HUES6 (cell line): Measurements from ENCODE around the gene DEDD2.

Experiments used
- H3K27ac ChIP-seq: 2 replicates; pipeline ENCODE4 v1.7.0; 2013; ENCODE audit warnings: low read depth, mild to moderate bottlenecking, low read length, inconsistent platforms
- H3K27me3 ChIP-seq: 2 replicates; pipeline ENCODE4 v1.6.1; 2013; ENCODE audit warnings: low read length; ENCODE audit not compliant: control insufficient read depth, insufficient read depth
- H3K36me3 ChIP-seq: 2 replicates; pipeline ENCODE4 v1.6.1; 2013; ENCODE audit warnings: low read length; ENCODE audit not compliant: control insufficient read depth, insufficient read depth
- H3K4me1 ChIP-seq: 2 replicates; pipeline ENCODE4 v1.6.1; 2013; ENCODE audit warnings: low read length; ENCODE audit not compliant: control insufficient read depth, insufficient read depth
- H3K4me3 ChIP-seq: 2 replicates; pipeline ENCODE4 v1.5.1; 2013; ENCODE audit warnings: low read depth, low read length
- H3K9ac ChIP-seq: one replicate; pipeline ENCODE4 v1.6.1; 2013; ENCODE audit warnings: mild to moderate bottlenecking, low read length
- H3K9me3 ChIP-seq: 2 replicates; pipeline ENCODE4 v1.6.1; 2013; ENCODE audit warnings: low read depth, low read length; ENCODE audit not compliant: control insufficient read depth, insufficient read depth

DEDD2 gene

GRCh38 chr19:42203700-42204099, 13.8 kb downstream of the DEDD2 start:
- Histone ChIP-seq H3K27ac (no peak overlapping the region), H3K4me3 (no peak overlapping the region), H3K9ac (no peak overlapping the region), H3K27me3 (no peaks in the 10 kb centered on the region), H3K4me1 (peaks cover 19% of the 10 kb centered on the region), H3K9me3 (no peaks in the 10 kb centered on the region), H3K36me3 (peaks cover 88% of the 10 kb centered on the region)

GRCh38 chr19:42202290-42202880, 15.1 kb downstream of the DEDD2 start:
- Histone ChIP-seq H3K4me1 (peaks cover 21% of the 10 kb centered on the region), H3K27ac (no peak overlapping the region), H3K27me3 (no peaks in the 10 kb centered on the region), H3K36me3 (peaks cover 78% of the 10 kb centered on the region), H3K4me3 (no peak overlapping the region), H3K9me3 (no peaks in the 10 kb centered on the region), H3K9ac (no peak overlapping the region)

GRCh38 chr19:42201489-42202289, 15.8 kb downstream of the DEDD2 start:
- Histone ChIP-seq H3K27ac (no peak overlapping the region), H3K9me3 (no peaks in the 10 kb centered on the region), H3K27me3 (no peaks in the 10 kb centered on the region), H3K4me1 (peaks cover 28% of the 10 kb centered on the region), H3K4me3 (no peak overlapping the region), H3K36me3 (peaks cover 71% of the 10 kb centered on the region), H3K9ac (no peak overlapping the region)

- Histone ChIP-seq H3K27me3 (no peaks in the 10 kb centered on the region), H3K9ac (no peak overlapping the region), H3K36me3 (peaks cover 61% of the 10 kb centered on the region), H3K27ac (no peak overlapping the region), H3K9me3 (no peaks in the 10 kb centered on the region), H3K4me3 (no peak overlapping the region), H3K4me1 (peaks cover 31% of the 10 kb centered on the region)
Measured at GRCh38 chr19:42200116-42200715, 17.3 kb downstream of the DEDD2 start.

- no peaks in the 10 kb centered on the region for H3K27me3 ChIP-seq
- H3K9me3 ChIP-seq: no peaks in the 10 kb centered on the region
- H3K4me3 ChIP-seq: no peak overlapping the region
- H3K27ac ChIP-seq: no peak overlapping the region
- H3K36me3 ChIP-seq: peaks cover 58% of the 10 kb centered on the region
- H3K4me1 ChIP-seq: peaks cover 28% of the 10 kb centered on the region
- peak overlapping the region; percentile 18 for H3K9ac ChIP-seq
Measured at GRCh38 chr19:42199440-42200115, 17.9 kb downstream of the DEDD2 start.

GRCh38 chr19:42198676-42199439, 18.6 kb downstream of the DEDD2 start:
- Histone ChIP-seq H3K36me3 (peaks cover 52% of the 10 kb centered on the region), H3K27ac (no peak overlapping the region), H3K4me3 (no peak overlapping the region), H3K4me1 (peaks cover 26% of the 10 kb centered on the region), H3K9me3 (no peaks in the 10 kb centered on the region), H3K9ac (no peak overlapping the region), H3K27me3 (no peaks in the 10 kb centered on the region)

GRCh38 chr19:42197375-42197817, 20.1 kb downstream of the DEDD2 start:
- peaks cover 39% of the 10 kb centered on the region for H3K36me3 ChIP-seq
- H3K9ac ChIP-seq: no peak overlapping the region
- H3K9me3 ChIP-seq: peaks cover 8% of the 10 kb centered on the region
- no peak overlapping the region for H3K4me3 ChIP-seq
- H3K27ac ChIP-seq: no peak overlapping the region
- no peaks in the 10 kb centered on the region for H3K27me3 ChIP-seq
- H3K4me1 ChIP-seq: peaks cover 26% of the 10 kb centered on the region

- peaks cover 28% of the 10 kb centered on the region for H3K36me3 ChIP-seq
- peaks cover 26% of the 10 kb centered on the region for H3K4me1 ChIP-seq
- no peak overlapping the region for H3K4me3 ChIP-seq
- peaks cover 8% of the 10 kb centered on the region for H3K9me3 ChIP-seq
- H3K27ac ChIP-seq: 0 out of 2 replicates have a peak overlapping the region, but pooled peaks have one; percentile 29
- no peak overlapping the region for H3K9ac ChIP-seq
- H3K27me3 ChIP-seq: no peaks in the 10 kb centered on the region
Measured at GRCh38 chr19:42196011-42197001, 21.2 kb downstream of the DEDD2 start.

GRCh38 chr19:42193706-42194105, 23.8 kb downstream of the DEDD2 start:
- Histone ChIP-seq H3K27me3 (no peaks in the 10 kb centered on the region; the same call in 1 of the 2 replicates), H3K9ac (no peak overlapping the region), H3K27ac (no peak overlapping the region), H3K4me3 (no peak overlapping the region), H3K9me3 (peaks cover 8% of the 10 kb centered on the region), H3K4me1 (peaks cover 12% of the 10 kb centered on the region), H3K36me3 (peaks cover 3% of the 10 kb centered on the region)
